Gastrocnemius medialis (tissue), 4 donors: ENCODE measurements around the gene CSNK2A2. TPM values are rescaled to one million over a fixed set of nuclear protein-coding genes. Genes with fewer than 3 reads are reported as not detected.
A peak's percentile ranks its signal among the peaks of the same experiment; 100 is the strongest.

ENCODE experiments used
- ATAC-seq, 2 donors: fragments of 150-250 bp; one replicate each; pipeline ENCODE4 v1.9.1; 2016
- DNase-seq, 2 donors: peaks; one replicate each; pipeline ENCODE4 v3.0.0-alpha.2; 2019
- H3K27ac ChIP-seq, 4 donors: fragments of 200-600 bp; sonication (generic); 1 replicate in 1 of 4; 2 replicates in 3 of 4; pipeline ENCODE4 v1.5.1; 2016 to 2018; ENCODE audit warnings: mild to moderate bottlenecking in 2 of 4, moderate library complexity in 1 of 4
- H3K27me3 ChIP-seq, 3 donors: fragments of 200-600 bp; sonication (generic) in 2 of 3; 1 replicate in 1 of 3; 2 replicates in 2 of 3; pipeline versions ENCODE4 v1.5.1 to v1.6.0; 2016 to 2019; ENCODE audit warnings: mild to moderate bottlenecking in 1 of 3, moderate library complexity in 1 of 3
- H3K36me3 ChIP-seq, 2 donors: fragments of 200-600 bp; sonication (generic) in 1 of 2; one replicate each; pipeline ENCODE4 v1.5.1; 2017 to 2018
- H3K4me1 ChIP-seq, 2 donors: fragments of 200-600 bp; sonication (generic) in 1 of 2; one replicate each; pipeline ENCODE4 v1.5.1; 2016 to 2017; ENCODE audit warnings: mild to moderate bottlenecking in 2 of 2
- H3K4me3 ChIP-seq, 4 donors: fragments of 200-600 bp; sonication (generic) in 3 of 4; 1 replicate in 1 of 4; 2 replicates in 3 of 4; pipeline ENCODE4 v1.5.1; 2016 to 2019; ENCODE audit warnings: mild to moderate bottlenecking in 2 of 4
- H3K9me3 ChIP-seq, 3 donors: fragments of 200-600 bp; sonication (generic) in 2 of 3; 1 replicate in 1 of 3; 2 replicates in 2 of 3; pipeline ENCODE4 v1.5.1; 2016 to 2019
- POLR2A ChIP-seq, 2 donors: fragments of 450-650 bp; IDR thresholded peaks; one replicate each; pipeline ENCODE4 v1.6.1; 2017; ENCODE audit warnings: antibody characterized with exemption in 2 of 2, mild to moderate bottlenecking in 2 of 2, moderate library complexity in 2 of 2
- in situ Hi-C, 4 donors: fragments of 200-750 bp; cut with MboI; loops; one replicate each; pipeline versions ENCODE4 v1.15.0 to v1.8.0; 2017; ENCODE audit warnings: low sequenced_read_pairs in 4 of 4
- intact Hi-C: fragments of 100-400 bp; cut with DNase I; formaldehyde crosslinking; loops from one replicate; pipeline ENCODE4 v1.15.1; 2023; ENCODE audit warnings: low total_unique reads
- total RNA-seq, 4 donors: library from RNA; depleted of rRNA; stranded (reverse); fragments of >200 nt; gene quantifications; one replicate each; pipeline versions ENCODE4 v1.1.0 to v1.2.3, GENCODE V29; 2016
- TF ChIP-seq, protein P1 (sequence below), 5 experiments: fragments of 450-650 bp in 3 of 5; fragments of 200-600 bp in 2 of 5; sonication (generic) in 2 of 5; IDR thresholded peaks in 4 of 5; conservative IDR thresholded peaks in 1 of 5; 1 replicate in 4 of 5; 2 replicates in 1 of 5; pipeline ENCODE4 v1.5.1; 2016 to 2019; ENCODE audit warnings: antibody characterized with exemption in 5 of 5, mild to moderate bottlenecking in 3 of 5, moderate library complexity in 3 of 5

CSNK2A2 gene
- total RNA-seq, 4 donors from 2014 or later: 14.0 to 29.5 (median 20.4) TPM

DNA sequence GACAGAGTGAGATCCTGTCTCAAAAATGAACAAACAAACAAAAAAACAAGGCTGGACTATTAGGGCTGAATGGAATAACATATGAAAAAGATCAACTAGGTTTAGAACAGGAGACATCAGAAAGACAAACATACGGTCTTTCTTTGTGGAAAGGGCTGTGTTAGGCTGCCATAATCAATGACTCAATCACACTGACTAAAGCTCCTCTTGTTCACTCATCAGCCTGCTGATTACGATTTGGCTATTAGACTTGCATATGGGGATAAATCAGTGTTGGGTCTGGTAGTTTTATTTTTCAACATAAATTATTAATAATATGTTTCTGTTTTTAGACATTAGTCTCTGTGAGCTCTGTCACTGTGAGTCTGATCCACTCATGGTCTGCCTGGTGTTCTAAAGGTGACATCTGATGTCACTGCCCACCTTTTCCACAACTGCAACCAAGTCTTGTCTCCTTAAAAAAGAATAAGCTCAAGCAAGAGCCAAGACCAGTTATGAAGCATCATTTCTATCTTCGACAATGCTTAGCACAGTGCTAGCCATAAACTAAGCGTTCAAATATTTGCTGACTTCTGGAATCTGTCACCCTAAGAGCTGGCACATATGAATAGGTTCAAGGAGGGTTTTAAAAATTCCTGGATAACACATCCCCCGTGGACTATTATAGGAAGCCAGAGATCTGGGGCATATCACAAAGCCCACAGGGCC lies 79.0 kb downstream of the CSNK2A2 start:
- Histone ChIP-seq H3K36me3 (peaks cover 3 to 27% of the 10 kb centered on the region in 2 donors), H3K4me3 (no peak overlapping the region), H3K4me1 (peaks cover 33 to 42% of the 10 kb centered on the region in 2 donors), H3K27ac (no peak overlapping the region), H3K27me3 (no peaks in the 10 kb centered on the region), H3K9me3 (no peaks in the 10 kb centered on the region)
- in situ Hi-C loops: no loop called here
- TF ChIP-seq, protein P1, sequence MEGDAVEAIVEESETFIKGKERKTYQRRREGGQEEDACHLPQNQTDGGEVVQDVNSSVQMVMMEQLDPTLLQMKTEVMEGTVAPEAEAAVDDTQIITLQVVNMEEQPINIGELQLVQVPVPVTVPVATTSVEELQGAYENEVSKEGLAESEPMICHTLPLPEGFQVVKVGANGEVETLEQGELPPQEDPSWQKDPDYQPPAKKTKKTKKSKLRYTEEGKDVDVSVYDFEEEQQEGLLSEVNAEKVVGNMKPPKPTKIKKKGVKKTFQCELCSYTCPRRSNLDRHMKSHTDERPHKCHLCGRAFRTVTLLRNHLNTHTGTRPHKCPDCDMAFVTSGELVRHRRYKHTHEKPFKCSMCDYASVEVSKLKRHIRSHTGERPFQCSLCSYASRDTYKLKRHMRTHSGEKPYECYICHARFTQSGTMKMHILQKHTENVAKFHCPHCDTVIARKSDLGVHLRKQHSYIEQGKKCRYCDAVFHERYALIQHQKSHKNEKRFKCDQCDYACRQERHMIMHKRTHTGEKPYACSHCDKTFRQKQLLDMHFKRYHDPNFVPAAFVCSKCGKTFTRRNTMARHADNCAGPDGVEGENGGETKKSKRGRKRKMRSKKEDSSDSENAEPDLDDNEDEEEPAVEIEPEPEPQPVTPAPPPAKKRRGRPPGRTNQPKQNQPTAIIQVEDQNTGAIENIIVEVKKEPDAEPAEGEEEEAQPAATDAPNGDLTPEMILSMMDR (IDR thresholded peaks at IDR 0.05 in 4 of 5, conservative IDR thresholded peaks at IDR 0.05 in 1 of 5): no peak
- TF ChIP-seq POLR2A (IDR thresholded peaks at IDR 0.05): no peak
- no peak for DNase-seq
- intact Hi-C loops: no loop called here
- no peak for ATAC-seq

DNA sequence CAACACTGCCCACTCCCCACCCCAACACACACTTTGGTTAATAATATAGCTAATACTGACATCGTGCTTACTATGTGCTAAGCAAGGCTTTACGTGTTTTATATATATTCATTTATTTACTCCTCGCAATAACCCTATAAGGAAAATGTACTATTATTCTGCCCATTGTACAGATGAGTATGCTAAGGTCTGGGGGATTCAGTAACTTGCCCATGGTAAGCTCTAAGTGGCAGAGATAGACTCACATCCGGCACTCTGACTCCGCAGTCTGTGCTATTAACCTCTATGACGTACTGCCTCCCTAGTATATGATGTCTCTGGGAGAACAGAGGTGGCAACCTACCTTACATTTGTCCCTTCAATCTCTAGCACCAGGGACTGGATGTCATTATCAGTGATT lies 81.4 kb downstream of the CSNK2A2 start:
- intact Hi-C loops (no loop called here), in situ Hi-C loops (no loop called here)
- Histone ChIP-seq H3K27ac (peak overlapping the region in 1 of 4 donors; percentile 70), H3K4me1 (peaks cover 27 to 32% of the 10 kb centered on the region in 2 donors), H3K4me3 (no peak overlapping the region), H3K9me3 (no peaks in the 10 kb centered on the region), H3K27me3 (no peaks in the 10 kb centered on the region), H3K36me3 (peaks cover 5 to 36% of the 10 kb centered on the region in 2 donors)
- ATAC-seq: no peak
- no peak for DNase-seq
- TF ChIP-seq, protein P1 (IDR thresholded peaks at IDR 0.05 in 4 of 5, conservative IDR thresholded peaks at IDR 0.05 in 1 of 5): no peak
- no peak for TF ChIP-seq POLR2A (IDR thresholded peaks at IDR 0.05)

DNA sequence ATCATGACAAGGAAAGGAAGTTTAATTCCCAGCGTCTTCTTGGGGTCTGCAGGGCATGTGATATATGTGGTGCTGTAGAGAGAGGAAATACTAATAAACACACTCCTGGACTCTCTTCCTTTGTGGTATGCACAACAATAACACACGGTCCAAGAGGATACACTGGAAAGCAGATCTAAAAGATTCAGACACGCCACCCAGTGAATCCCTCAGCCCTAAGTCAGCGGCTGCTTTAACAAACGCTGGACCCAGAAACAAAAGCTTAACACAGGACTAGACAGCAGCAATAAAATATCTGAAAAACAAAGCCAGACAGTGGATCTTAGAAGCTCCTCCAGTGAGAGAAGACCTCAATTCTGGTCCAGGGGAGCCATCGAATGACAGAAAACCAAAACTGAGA lies 81.8 kb downstream of the CSNK2A2 start:
- Histone ChIP-seq H3K36me3 (peaks cover 5 to 36% of the 10 kb centered on the region in 2 donors), H3K9me3 (no peaks in the 10 kb centered on the region), H3K4me1 (peaks cover 22 to 27% of the 10 kb centered on the region in 2 donors), H3K27ac (peak overlapping the region in 1 of 4 donors; percentile 70), H3K27me3 (no peaks in the 10 kb centered on the region), H3K4me3 (no peak overlapping the region)
- ATAC-seq (no peak), DNase-seq (no peak)
- intact Hi-C loops (no loop called here), in situ Hi-C loops (no loop called here)
- no peak for TF ChIP-seq POLR2A (IDR thresholded peaks at IDR 0.05)
- TF ChIP-seq, protein P1 (IDR thresholded peaks at IDR 0.05 in 4 of 5, conservative IDR thresholded peaks at IDR 0.05 in 1 of 5): no peak

- no peaks in the 10 kb centered on the region for H3K27me3 ChIP-seq
- H3K36me3 ChIP-seq: peaks cover 5 to 36% of the 10 kb centered on the region in 2 donors
- no peak for DNase-seq
- ATAC-seq: no peak
- H3K4me1 ChIP-seq: peaks cover 13 to 18% of the 10 kb centered on the region in 2 donors
- TF ChIP-seq, protein P1 (IDR thresholded peaks at IDR 0.05 in 4 of 5, conservative IDR thresholded peaks at IDR 0.05 in 1 of 5): no peak
- TF ChIP-seq POLR2A (IDR thresholded peaks at IDR 0.05): no peak
- intact Hi-C loops: no loop called here
- in situ Hi-C loops: no loop called here
- H3K9me3 ChIP-seq: no peaks in the 10 kb centered on the region
- no peak overlapping the region for H3K4me3 ChIP-seq
- peak overlapping the region in 2 of 4 donors; percentile 51 to 70 for H3K27ac ChIP-seq
Observed at GRCh38 chr16:58114827-58115825, 82.8 kb downstream of the CSNK2A2 start.
